Mammary epithelial cell (primary cell): ENCODE measurements around the gene MAGI1.

ENCODE experiments used
- EZH2 ChIP-seq: IDR thresholded peaks from 2 replicates; pipeline ENCODE4 v1.6.1; 2012; ENCODE audit warnings: low read length, inconsistent platforms, borderline replicate concordance
- TF ChIP-seq, protein P1 (sequence below), 2 donors: IDR thresholded peaks in 1 of 2; conservative IDR thresholded peaks in 1 of 2; 2 replicates each; pipeline ENCODE4 v1.5.1; 2011 to 2012; ENCODE audit warnings: inconsistent platforms in 2 of 2, low read length in 2 of 2, mild to moderate bottlenecking in 2 of 2, control low read depth in 1 of 2, low read depth in 1 of 2; ENCODE audit not compliant: insufficient read depth in 1 of 2; ENCODE audit errors: extremely low read depth in 1 of 2

DNA sequence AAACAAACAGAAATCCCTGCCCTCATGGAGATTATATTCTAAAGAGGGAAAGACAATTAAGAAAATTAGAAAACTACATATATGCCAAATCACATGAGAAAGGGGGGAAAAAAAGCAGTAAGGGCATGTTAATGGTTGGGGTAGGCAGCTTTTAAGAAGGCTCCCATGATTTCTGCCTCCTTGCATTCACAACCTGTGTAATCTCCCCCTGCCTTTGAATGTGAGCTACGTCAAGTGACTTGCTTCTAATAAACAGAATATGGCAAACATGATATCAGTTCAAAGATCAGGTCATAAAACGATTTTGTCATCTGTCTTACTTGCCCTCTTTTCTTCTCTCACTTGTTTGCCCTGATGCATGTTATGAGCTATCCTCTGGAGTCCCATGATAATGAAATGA is 677.3 kb downstream of the MAGI1 start:
- TF ChIP-seq, protein P1, sequence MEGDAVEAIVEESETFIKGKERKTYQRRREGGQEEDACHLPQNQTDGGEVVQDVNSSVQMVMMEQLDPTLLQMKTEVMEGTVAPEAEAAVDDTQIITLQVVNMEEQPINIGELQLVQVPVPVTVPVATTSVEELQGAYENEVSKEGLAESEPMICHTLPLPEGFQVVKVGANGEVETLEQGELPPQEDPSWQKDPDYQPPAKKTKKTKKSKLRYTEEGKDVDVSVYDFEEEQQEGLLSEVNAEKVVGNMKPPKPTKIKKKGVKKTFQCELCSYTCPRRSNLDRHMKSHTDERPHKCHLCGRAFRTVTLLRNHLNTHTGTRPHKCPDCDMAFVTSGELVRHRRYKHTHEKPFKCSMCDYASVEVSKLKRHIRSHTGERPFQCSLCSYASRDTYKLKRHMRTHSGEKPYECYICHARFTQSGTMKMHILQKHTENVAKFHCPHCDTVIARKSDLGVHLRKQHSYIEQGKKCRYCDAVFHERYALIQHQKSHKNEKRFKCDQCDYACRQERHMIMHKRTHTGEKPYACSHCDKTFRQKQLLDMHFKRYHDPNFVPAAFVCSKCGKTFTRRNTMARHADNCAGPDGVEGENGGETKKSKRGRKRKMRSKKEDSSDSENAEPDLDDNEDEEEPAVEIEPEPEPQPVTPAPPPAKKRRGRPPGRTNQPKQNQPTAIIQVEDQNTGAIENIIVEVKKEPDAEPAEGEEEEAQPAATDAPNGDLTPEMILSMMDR (conservative IDR thresholded peaks at IDR 0.05 in 1 of 2, IDR thresholded peaks at IDR 0.05 in 1 of 2; ENCODE audit: extremely low read depth in 1 of 2, insufficient read depth in 1 of 2, low read depth in 1 of 2, low read length in 2 of 2), result no peak
- no peak for TF ChIP-seq EZH2
